LNCaP clone FGC (cell line): ENCODE measurements around the gene KRTAP4-7.
"Not testable (repeated sequence)": the region's sequence is repeated elsewhere in the genome, so short reads cannot be mapped to it uniquely, and the experiment has no call there.

Source experiments
- DNase-seq: peaks from one replicate; pipeline ENCODE4 v3.0.0-alpha.2; 2011; ENCODE audit warnings: low read depth
- H3K4me3 ChIP-seq: 2 replicates; pipeline ENCODE4 v1.5.1; 2011; ENCODE audit warnings: mild to moderate bottlenecking, low read depth, low read length, control low read depth
- TF ChIP-seq, protein P1 (sequence below): IDR thresholded peaks from 2 replicates; pipeline ENCODE4 v1.5.1; 2012; ENCODE audit warnings: mild to moderate bottlenecking; ENCODE audit not compliant: control insufficient read depth, insufficient read depth; ENCODE audit errors: extremely low read depth

Gene KRTAP4-7

GRCh38 chr17:41111151-41111885 lies 27.4 kb downstream of the KRTAP4-7 start:
- TF ChIP-seq, protein P1, sequence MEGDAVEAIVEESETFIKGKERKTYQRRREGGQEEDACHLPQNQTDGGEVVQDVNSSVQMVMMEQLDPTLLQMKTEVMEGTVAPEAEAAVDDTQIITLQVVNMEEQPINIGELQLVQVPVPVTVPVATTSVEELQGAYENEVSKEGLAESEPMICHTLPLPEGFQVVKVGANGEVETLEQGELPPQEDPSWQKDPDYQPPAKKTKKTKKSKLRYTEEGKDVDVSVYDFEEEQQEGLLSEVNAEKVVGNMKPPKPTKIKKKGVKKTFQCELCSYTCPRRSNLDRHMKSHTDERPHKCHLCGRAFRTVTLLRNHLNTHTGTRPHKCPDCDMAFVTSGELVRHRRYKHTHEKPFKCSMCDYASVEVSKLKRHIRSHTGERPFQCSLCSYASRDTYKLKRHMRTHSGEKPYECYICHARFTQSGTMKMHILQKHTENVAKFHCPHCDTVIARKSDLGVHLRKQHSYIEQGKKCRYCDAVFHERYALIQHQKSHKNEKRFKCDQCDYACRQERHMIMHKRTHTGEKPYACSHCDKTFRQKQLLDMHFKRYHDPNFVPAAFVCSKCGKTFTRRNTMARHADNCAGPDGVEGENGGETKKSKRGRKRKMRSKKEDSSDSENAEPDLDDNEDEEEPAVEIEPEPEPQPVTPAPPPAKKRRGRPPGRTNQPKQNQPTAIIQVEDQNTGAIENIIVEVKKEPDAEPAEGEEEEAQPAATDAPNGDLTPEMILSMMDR, result no peak
- DNase-seq, result no peak
- H3K4me3 ChIP-seq, result no peak overlapping the region

- DNase-seq, result no peak
- no peak overlapping the region for H3K4me3 ChIP-seq
- TF ChIP-seq, protein P1, result no peak
These were observed 32.3 kb downstream of the KRTAP4-7 start for GRCh38 chr17:41116297-41116696.

DNA sequence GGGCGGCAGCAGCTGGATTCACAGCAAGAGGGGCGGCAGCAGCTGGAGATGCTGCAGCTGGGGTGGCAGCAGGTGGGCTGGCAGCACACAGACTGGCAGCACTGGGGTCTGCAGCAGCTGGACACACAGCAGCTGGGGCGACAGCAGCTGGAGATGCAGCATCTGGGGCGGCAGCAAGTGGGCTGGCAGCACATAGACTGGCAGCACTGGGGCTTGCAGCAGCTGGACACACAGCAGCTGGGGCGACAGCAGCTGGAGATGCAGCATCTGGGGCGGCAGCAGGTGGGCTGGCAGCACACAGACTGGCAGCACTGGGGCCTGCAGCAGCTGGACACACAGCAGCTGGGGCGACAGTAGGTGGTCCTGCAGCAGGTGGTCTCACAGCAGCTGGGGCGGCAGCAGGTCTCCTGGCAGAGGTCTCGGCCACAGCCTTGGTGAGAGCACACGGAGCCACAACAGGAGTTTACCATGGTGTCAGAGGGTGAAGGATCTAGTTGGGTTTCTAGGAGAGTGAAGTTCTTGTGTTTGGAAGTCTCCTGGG lies 34.0 kb downstream of the KRTAP4-7 start, which contains the start of gene KRTAP4-11:
Gene KRTAP4-11, minus strand, starts transcription at position 528 of the 541 bp plus-strand sequence. Its CDS starts 58 bp downstream, at position 470.
- not testable (repeated sequence) for H3K4me3 ChIP-seq, DNase-seq

- DNase-seq, result no peak
- TF ChIP-seq, protein P1, result no peak
- H3K4me3 ChIP-seq, result no peak overlapping the region
These were observed 34.8 kb downstream of the KRTAP4-7 start for GRCh38 chr17:41118721-41119120.

DNA sequence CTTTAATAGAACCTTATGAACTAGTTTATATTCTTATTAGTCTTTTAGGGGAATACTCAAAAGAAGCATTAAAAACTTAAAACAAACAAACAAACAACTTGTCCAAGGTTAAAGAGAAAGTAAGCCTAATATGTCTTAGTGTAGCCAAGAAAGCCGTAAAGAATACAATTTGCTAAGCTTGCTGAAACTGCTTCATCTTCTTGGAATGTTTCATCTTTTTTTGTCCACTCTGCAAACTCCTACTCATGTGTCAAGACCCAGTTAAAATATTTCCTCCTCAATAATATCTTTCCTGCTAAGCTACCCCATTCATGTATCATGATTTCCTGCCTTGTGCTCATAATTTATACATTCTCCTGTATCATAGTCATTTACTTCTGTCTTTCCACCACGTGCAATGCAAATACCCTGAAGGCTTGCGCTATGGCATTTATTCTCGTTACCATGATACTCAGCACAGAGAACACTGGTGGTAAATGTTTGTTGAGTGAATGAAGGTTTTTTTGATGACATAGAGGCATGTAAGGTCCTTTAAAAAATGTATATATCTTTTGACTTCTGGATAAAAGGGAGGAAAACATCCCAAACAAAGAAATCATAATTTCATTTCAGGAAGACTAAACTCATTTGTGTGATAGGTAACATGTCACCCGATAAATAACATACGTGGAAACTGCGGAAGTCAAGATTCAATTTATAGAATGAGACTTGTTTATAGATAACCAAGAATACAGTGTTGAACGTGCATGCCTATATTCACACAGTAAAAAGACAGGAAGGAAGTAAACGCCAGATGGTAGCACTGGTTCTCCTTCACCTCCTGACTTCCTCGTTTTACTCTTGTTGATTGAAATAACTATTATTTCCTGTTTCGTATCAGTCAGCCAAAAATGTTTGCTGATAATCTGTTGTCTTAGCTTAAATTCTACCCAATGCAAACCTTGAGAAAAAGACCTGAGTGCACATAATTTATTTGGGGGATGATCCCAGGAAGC lies 36.0 kb downstream of the KRTAP4-7 start:
- not testable (repeated sequence) for H3K4me3 ChIP-seq, DNase-seq

DNA sequence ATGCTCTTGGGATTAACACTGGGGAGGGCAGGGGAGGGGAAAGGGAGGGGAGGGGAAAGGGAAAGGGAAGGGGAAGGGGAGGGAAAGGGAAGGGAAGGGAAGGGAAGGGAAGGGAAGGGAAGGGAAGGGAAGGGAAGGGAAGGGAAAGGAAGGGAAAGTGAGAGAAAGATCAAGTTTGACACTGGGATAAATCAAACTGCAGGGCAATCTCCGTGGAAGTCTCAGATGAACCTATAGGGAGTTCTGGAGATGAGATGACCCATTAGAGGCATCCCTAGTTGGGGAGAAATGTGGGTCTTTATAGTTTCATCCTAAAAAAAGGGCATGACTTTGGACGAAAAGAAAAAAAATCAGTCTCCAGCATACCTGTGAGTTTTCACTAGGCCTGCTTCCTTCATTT lies 37.8 kb downstream of the KRTAP4-7 start:
- H3K4me3 ChIP-seq, result no peak overlapping the region
- no peak for DNase-seq
- TF ChIP-seq, protein P1, result no peak

DNA sequence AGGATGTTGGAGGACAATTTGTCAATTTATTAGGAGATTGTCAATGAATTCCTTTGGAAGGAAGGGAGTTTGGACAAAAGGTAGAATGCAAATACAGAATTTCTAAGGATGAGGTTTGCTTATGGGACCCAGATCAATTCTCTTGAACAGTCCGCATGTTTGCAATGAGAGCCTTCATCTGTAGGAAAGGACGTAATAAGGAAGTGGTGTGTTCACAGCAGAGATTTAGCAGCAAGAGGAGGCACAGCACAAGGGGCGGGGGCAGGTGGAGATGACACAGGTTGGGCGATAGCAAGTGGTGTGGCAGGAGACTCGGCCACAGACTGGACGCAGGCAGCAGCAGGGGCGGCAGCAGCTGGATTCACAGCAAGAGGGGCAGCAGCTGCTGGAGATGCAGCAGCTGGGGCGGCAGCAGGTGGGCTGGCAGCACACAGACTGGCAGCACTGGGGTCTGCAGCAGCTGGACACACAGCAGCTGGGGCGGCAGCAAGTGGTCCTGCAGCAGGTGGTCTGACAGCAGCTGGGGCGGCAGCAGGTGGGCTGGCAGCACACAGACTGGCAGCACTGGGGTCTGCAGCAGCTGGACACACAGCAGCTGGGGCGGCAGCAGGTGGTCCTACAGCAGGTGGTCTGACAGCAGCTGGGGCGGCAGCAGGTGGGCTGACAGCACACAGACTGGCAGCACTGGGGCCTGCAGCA lies 39.5 kb downstream of the KRTAP4-7 start:
- DNase-seq, H3K4me3 ChIP-seq: not testable (repeated sequence)

DNA sequence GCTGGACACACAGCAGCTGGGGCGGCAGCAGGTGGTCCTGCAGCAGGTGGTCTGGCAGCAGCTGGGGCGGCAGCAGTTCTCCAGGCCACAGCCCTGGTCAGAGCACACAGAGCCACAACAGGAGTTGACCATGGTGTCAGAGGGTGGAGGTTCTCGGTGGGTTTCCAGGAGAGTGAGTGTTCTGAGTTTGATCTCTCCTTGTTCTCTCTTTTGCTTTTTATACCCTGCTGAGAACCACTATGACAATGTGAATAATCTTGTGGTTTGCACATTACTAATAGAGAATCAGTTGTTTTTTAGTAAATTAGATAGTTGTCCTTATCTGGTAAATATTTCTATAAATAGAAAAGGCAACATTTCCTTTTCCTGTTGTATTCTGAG lies 40.0 kb downstream of the KRTAP4-7 start, which contains the start of gene KRTAP4-12:
Gene KRTAP4-12, minus strand, starts transcription at position 192 of the 381 bp plus-strand sequence. Its CDS starts 60 bp downstream, at position 132.
- H3K4me3 ChIP-seq, DNase-seq: not testable (repeated sequence)
